Brain microvascular endothelial cell (primary cell): Measurements from ENCODE around the gene IRF9.

Source experiments
- DNase-seq: peaks from one replicate; pipeline ENCODE4 v3.0.0-alpha.2; 2020
- H3K27ac ChIP-seq: fragments of 250-450 bp; sonication (Bioruptor Pico); 2 replicates; pipeline ENCODE4 v1.5.1; 2020; ENCODE audit warnings: mild to moderate bottlenecking, moderate library complexity
- H3K27me3 ChIP-seq: fragments of 250-450 bp; sonication (Bioruptor Pico); replicated peaks from 2 replicates; pipeline ENCODE4 v1.5.1; 2020; ENCODE audit warnings: mild to moderate bottlenecking
- H3K36me3 ChIP-seq: fragments of 250-450 bp; sonication (Bioruptor Pico); replicated peaks from 2 replicates; pipeline ENCODE4 v1.5.1; 2020; ENCODE audit warnings: mild to moderate bottlenecking
- H3K4me3 ChIP-seq: 2 replicates; pipeline ENCODE4 v1.5.1; 2011; ENCODE audit warnings: low read depth, mild to moderate bottlenecking, control low read depth, low read length, moderate library complexity
- CTCF ChIP-seq: IDR thresholded peaks from 2 replicates; pipeline ENCODE4 v1.5.1; 2011; ENCODE audit warnings: low read depth, mild to moderate bottlenecking, moderate library complexity, low read length, control low read depth, inconsistent platforms; ENCODE audit errors: missing control alignments
- in situ Hi-C: cut with HindIII; loops from 2 replicates; pipeline ENCODE4 v1.10.0; 2017; ENCODE audit warnings: low sequenced_read_pairs, low pct_ligation_motif_present

IRF9 gene

GRCh38 chr14:24123424-24124417 is 37.3 kb upstream of the IRF9 start:
- in situ Hi-C loops, result no loop called here
- Histone ChIP-seq H3K27me3 (no peaks in the 10 kb centered on the region), H3K36me3 (peaks cover 14% of the 10 kb centered on the region)

GRCh38 chr14:24126939-24127338 is 34.1 kb upstream of the IRF9 start:
- Histone ChIP-seq H3K36me3 (peaks cover 6% of the 10 kb centered on the region), H3K4me3 (no peak overlapping the region), H3K27ac (no peak overlapping the region), H3K27me3 (no peaks in the 10 kb centered on the region)
- no peak for DNase-seq
- in situ Hi-C loops, result no loop called here
- TF ChIP-seq CTCF, result no peak

More at GRCh38 chr14:24123424-24124417, 37.3 kb upstream of the IRF9 start:
- DNase-seq, result no peak
- Histone ChIP-seq H3K4me3 (no peak overlapping the region), H3K27ac (no peak overlapping the region)
- no peak for TF ChIP-seq CTCF

DNA sequence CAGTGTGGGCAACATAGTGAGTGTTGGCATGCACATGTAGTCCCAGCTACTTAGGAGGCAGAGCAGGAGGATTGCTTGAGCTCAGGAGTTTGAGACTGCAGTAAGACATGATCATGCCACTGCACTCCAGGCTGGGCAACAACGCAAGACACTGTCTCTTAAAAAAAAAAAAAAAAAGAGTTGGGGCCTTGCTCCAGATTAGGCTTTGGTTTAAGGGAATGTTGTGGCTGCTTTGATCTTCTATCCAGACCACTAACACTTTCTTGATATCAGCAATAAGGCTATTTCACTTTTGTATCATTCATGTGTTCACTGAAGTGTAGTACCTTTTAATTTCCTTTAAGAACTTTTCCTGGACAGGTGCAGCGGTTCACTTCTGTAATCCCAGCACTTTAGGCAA is 33.4 kb upstream of the IRF9 start:
- Histone ChIP-seq H3K27ac (no peak overlapping the region), H3K36me3 (peaks cover 4% of the 10 kb centered on the region), H3K4me3 (no peak overlapping the region), H3K27me3 (no peaks in the 10 kb centered on the region)
- TF ChIP-seq CTCF, result no peak
- no peak for DNase-seq
- in situ Hi-C loops, result no loop called here

DNA sequence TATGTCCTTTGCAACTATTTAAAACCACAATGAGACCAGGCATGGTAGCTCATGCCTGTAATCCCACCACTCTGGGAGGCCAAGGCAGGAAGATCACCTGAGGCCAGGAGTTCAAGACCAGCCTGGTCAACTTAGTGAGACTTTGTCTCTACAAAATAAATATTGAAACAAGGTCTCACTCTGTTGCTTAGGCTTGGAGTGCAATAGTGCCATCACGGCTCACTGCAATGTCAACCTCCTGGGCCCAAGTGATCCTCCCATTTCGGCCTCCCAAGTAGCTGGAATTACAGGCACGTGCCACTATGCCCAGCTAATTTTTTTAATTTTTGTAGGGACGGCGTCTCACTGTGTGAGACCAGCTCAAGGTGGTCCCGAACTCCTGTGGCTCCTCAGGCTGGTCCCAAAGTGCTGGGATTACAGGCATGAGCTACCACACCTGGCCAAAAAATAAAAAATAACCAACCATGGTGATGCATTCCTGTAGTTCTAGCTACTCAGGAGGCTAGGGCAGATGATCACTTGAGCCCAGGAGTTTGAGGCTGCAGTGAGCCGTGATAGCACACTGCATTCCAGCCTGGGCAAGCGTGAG is 31.6 kb upstream of the IRF9 start:
- Histone ChIP-seq H3K4me3 (no peak overlapping the region), H3K27me3 (no peaks in the 10 kb centered on the region), H3K27ac (no peak overlapping the region), H3K36me3 (no peaks in the 10 kb centered on the region)
- DNase-seq, result no peak
- in situ Hi-C loops, result no loop called here
- no peak for TF ChIP-seq CTCF

DNA sequence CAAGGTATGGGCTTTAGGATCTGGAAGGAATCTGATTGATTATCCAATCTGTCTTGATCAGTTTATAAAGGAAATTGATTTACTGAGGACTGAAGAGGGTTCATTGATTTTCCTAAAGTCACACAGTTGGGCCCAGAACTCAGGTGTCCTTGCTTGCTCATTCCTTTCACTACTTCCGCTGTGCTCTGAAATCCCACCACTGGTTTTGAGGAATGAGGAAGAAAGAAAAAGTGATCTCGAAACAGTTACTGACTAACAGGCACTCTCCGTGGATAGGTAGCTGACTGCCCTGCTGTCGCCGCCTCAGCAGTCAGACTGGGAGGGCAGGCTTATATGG is 30.7 kb upstream of the IRF9 start, which contains the start of gene FITM1:
FITM1 (plus strand) TSS at position 280 of the 337 bp plus-strand sequence. CDS start 905 bp downstream, outside the sequence.
- Histone ChIP-seq H3K27me3 (no peaks in the 10 kb centered on the region), H3K27ac (no peak within 1 kb of the TSS), H3K36me3 (no peaks in the 10 kb centered on the region), H3K4me3 (no peak within 1 kb of the TSS)
- no peak for DNase-seq
- in situ Hi-C loops, result no loop called here
- no peak for TF ChIP-seq CTCF
